GM12875 (cell line): ENCODE results near the gene PARD3.

Source experiments
- H3K4me3 ChIP-seq: one replicate; pipeline ENCODE4 v1.5.1; 2011; ENCODE audit warnings: low read depth, low read length, control low read depth
- TF ChIP-seq, protein P1 (sequence below): IDR thresholded peaks from 2 replicates; pipeline ENCODE4 v1.5.1; 2011; ENCODE audit warnings: low read depth, mild to moderate bottlenecking, control low read depth, inconsistent platforms, low read length, moderate library complexity, borderline replicate concordance; ENCODE audit not compliant: insufficient read depth

Gene PARD3

DNA sequence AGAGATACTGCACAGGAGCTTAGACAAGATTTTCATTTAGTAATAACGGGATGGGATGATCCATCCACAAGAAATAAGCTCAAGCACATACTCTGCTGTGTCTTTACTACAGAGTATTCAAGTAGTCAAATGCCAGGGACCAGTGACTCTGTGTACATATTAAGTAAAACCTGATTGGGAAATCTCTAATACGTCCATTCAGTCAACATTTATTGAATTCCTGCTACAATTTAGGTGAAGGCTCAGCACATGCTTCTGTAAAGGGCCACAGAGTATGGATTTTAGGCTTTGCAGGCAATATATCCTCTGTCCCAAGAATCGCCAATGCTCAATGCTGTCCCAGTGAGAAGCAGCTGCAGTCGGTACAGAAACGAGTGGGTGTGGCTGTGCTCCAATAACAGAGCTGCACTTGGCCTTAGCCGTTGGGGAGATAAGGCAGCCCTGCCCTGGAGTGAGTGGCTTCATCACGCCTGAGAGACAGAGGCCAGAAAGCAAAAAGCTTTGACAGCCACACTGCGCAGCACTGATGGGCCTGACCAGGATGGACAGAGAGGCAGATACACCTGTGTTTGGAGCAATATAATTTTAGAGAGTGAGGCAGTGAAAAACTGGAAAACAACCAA is 186.8 kb downstream of the PARD3 start:
- TF ChIP-seq, protein P1, sequence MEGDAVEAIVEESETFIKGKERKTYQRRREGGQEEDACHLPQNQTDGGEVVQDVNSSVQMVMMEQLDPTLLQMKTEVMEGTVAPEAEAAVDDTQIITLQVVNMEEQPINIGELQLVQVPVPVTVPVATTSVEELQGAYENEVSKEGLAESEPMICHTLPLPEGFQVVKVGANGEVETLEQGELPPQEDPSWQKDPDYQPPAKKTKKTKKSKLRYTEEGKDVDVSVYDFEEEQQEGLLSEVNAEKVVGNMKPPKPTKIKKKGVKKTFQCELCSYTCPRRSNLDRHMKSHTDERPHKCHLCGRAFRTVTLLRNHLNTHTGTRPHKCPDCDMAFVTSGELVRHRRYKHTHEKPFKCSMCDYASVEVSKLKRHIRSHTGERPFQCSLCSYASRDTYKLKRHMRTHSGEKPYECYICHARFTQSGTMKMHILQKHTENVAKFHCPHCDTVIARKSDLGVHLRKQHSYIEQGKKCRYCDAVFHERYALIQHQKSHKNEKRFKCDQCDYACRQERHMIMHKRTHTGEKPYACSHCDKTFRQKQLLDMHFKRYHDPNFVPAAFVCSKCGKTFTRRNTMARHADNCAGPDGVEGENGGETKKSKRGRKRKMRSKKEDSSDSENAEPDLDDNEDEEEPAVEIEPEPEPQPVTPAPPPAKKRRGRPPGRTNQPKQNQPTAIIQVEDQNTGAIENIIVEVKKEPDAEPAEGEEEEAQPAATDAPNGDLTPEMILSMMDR = no peak
- H3K4me3 ChIP-seq = no peak overlapping the region

DNA sequence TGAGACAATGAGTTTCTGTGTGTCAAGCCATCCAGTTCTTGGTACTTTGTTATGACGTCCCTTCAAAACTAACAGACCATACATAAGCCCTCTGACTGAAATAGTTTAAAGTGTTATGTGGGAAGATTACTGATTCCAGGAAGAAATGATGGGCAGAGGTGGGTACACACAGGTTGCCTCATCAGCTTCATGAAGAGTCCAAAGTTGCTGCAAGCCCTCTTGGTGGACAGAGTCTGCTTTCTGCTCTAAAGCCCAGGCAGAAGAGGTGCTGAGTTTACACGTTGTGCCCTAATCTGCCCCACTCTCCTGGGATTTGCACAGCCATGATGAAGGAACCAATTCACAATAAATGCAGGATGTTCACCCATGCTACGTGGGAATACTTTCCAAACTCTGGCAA is 187.4 kb downstream of the PARD3 start:
- TF ChIP-seq, protein P1 = no peak
- H3K4me3 ChIP-seq = no peak overlapping the region

DNA sequence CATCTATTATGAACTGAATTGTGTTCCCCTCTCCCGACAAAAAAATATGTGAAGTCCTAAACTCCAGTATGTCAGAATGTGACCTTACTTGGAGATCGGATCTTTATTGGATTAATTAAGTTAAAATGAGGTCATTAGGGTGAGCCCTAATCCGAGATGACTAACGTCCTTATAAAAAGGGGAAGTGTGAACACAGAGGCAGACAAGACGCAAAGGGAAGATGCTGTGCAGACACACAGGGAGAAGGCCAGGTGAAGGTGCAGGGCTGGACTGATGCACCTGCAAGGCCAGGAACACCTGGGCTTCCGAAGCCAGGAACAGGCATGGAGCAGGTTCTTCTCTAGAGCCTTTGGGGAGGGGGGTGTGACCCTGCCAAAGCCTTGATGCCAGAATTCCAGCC is 187.8 kb downstream of the PARD3 start:
- no peak overlapping the region for H3K4me3 ChIP-seq
- TF ChIP-seq, protein P1 = no peak

DNA sequence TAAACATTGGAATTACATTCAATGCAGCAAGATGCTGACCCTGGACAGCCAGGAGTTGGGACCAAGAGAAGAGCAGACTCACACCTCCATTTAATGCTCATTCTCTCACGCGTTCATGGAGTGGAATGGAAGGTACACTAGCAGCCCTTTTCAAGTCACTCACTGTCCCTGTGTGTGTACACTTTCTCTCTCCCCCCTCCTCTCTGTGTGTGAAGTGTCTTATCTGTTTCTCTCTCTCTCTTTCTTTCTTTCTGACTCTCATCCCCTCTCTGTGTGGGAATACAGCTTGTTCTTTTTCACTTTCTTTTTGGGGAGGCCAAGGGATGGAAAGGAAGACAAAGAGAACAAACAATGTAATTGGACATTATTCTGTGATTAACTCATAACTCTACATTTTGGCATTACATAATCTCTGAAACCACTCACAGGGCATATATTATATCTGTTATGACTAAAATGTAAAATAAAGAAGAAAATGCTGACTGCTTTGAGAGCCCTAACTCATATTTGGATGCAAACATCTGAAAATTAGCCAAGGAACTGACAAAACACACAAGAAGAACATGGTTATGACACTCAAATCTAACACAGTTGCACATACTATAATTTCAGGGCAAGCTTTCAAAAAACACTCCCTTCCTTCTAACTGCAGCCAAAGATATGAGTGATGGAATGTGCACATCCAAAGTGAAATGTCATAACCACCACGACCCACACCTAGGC is 188.8 kb downstream of the PARD3 start:
- TF ChIP-seq, protein P1 = no peak

DNA sequence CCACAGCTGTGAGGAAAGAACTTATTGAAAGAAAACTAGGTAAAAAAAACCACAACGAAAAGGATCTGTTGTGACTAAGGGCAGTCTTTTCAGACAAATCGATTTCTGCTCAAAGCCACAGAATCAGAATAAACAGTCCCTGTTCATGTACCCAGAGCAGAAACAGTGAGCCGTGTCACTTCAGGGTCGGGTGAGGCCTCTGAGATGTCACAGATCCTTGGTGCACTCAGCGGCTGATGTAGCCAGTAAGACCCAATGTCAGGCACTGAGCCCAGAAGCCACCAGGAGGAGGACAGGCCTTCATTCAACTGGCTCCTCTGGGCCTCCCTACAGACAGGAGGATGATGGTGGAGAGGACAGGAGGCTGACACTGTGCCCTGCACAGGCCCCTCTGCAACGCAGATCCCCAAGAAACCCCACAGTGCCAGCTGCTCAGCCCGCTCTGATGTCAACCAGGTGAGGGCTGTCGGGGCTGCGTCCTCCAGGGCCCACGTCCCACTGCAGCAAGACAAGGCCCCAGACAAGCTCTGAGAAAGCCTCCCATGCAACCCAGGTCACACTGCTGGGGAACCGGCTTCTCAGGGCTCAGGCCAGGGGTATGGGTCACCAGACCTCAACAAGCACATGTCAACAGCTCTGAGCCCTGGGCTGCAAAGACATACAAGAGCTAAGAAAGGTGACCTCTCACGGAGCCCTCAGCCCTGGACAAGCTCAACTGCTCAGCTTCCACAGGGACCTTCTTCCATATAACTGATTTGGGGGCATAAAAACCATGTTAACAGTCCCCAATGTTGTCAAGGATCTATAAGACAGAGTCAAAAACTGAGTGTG is 190.6 kb downstream of the PARD3 start:
- H3K4me3 ChIP-seq = no peak overlapping the region
- TF ChIP-seq, protein P1 = no peak

More for the DNA sequence above, 188.8 kb downstream of the PARD3 start:
- no peak overlapping the region for H3K4me3 ChIP-seq

DNA sequence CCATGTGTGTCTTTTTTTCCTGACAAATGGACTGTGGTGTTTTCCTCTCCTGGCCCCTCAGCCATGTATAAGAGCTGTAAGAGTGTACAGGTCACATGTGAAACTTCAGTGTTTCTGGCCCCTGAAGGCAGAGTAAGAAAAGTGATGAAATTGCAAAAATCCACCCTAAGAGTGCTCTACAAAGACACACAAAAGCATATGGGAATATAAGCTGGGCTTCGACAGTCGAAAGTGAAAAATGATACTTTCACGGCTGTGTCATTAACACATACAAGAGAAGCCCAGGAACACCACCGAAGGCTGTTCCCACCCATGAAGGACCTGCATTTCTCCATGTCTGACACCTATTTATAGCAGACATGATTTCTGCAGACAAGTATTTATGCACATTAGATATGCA is 192.2 kb downstream of the PARD3 start:
- no peak overlapping the region for H3K4me3 ChIP-seq
- TF ChIP-seq, protein P1 = no peak
